Karpas-422 (cell line): ENCODE results near the gene KLHL14. TPM values are rescaled to one million over a fixed set of nuclear protein-coding genes. Genes with fewer than 3 reads are reported as not detected.

Experiments
- DNase-seq: peaks from one replicate; pipeline ENCODE4 v3.0.0-alpha.2; 2015
- H2AFZ ChIP-seq: fragments of 200-600 bp; sonication (generic); 2 replicates; pipeline ENCODE4 v1.6.1; 2014; ENCODE audit warnings: antibody characterized with exemption, low read length, mixed read lengths
- H3K27ac ChIP-seq: fragments of 200-600 bp; sonication (generic); 2 replicates; pipeline ENCODE4 v1.5.1; 2014; ENCODE audit warnings: mild to moderate bottlenecking, low read length, moderate library complexity
- H3K27me3 ChIP-seq: fragments of 200-600 bp; sonication (generic); 2 replicates; pipeline ENCODE4 v1.6.1; 2014; ENCODE audit warnings: low read length, mixed read lengths
- H3K36me3 ChIP-seq: fragments of 200-600 bp; sonication (generic); 2 replicates; pipeline ENCODE4 v1.6.1; 2014; ENCODE audit warnings: low read length, mixed read lengths; ENCODE audit not compliant: insufficient read depth
- H3K4me1 ChIP-seq: fragments of 200-600 bp; sonication (generic); 2 replicates; pipeline ENCODE4 v1.6.1; 2014; ENCODE audit warnings: mild to moderate bottlenecking, low read length, mixed read lengths
- H3K4me2 ChIP-seq: fragments of 200-600 bp; sonication (generic); 2 replicates; pipeline ENCODE4 v1.6.1; 2014; ENCODE audit warnings: low read length, low read depth, mild to moderate bottlenecking; ENCODE audit not compliant: poor library complexity, severe bottlenecking
- H3K4me3 ChIP-seq: fragments of 200-600 bp; sonication (generic); 2 replicates; pipeline ENCODE4 v1.5.1; 2014; ENCODE audit warnings: mild to moderate bottlenecking, antibody characterized with exemption, low read length, mixed read lengths
- H3K79me2 ChIP-seq: fragments of 200-600 bp; sonication (generic); 2 replicates; pipeline ENCODE4 v1.6.1; 2014; ENCODE audit warnings: mild to moderate bottlenecking, low read length, mixed read lengths
- H3K9ac ChIP-seq: fragments of 200-600 bp; sonication (generic); 2 replicates; pipeline ENCODE4 v1.6.0; 2014; ENCODE audit warnings: low read length
- H3K9me2 ChIP-seq: fragments of 200-600 bp; sonication (generic), shearing (Covaris generic); replicated peaks from 2 replicates; pipeline ENCODE4 v1.6.0; 2014; ENCODE audit warnings: mild to moderate bottlenecking, low read length, moderate library complexity; ENCODE audit not compliant: insufficient read depth
- H3K9me3 ChIP-seq: fragments of 300-700, 200-600 bp; sonication (generic); 2 replicates; pipeline ENCODE4 v1.6.1; 2014; ENCODE audit warnings: low read length, mixed read lengths
- H4K20me1 ChIP-seq: fragments of 200-600 bp; sonication (generic); 2 replicates; pipeline ENCODE4 v1.6.1; 2014; ENCODE audit warnings: mild to moderate bottlenecking, antibody characterized with exemption, low read length, low read depth; ENCODE audit not compliant: insufficient read depth
- total RNA-seq: library from RNA; depleted of rRNA; stranded (reverse); fragments of >200 nt; shearing (Covaris generic); gene quantifications from 2 replicates; pipeline ENCODE4 v1.2.3, GENCODE V29; 2014; ENCODE audit warnings: low replicate concordance

Gene KLHL14
- total RNA-seq, 1 experiment from 2014 or later, result 17.2 TPM

DNA sequence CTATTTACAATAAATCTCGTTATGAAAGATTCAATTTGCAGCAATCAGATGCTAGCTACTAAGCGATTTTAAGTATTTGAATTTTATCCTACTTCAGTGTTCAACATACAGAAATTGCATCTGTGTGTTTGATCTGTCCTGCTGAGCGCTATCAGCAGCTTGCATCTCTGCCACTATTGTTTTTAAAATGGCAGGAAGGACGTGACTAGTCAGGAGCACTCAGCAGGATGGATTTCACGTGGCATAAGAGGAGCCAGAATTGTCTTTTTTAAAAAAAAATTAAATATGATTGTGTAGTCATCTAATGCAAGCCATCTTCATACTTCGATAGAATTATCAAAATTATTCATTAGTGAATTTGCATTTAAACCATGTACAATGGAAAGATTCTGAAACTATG lies 2.8 kb upstream of the KLHL14 start:
- Histone ChIP-seq H3K27ac (no peak overlapping the region), H3K4me3 (no peak overlapping the region), H3K4me2 (no peak overlapping the region), H2AFZ (no peak overlapping the region), H4K20me1 (no peaks in the 10 kb centered on the region), H3K9ac (no peak overlapping the region), H3K9me2 (no peaks in the 10 kb centered on the region), H3K36me3 (no peaks in the 10 kb centered on the region), H3K4me1 (peaks cover 29% of the 10 kb centered on the region), H3K27me3 (no peaks in the 10 kb centered on the region), H3K9me3 (no peaks in the 10 kb centered on the region), H3K79me2 (no peaks in the 10 kb centered on the region)
- DNase-seq, result no peak

DNA sequence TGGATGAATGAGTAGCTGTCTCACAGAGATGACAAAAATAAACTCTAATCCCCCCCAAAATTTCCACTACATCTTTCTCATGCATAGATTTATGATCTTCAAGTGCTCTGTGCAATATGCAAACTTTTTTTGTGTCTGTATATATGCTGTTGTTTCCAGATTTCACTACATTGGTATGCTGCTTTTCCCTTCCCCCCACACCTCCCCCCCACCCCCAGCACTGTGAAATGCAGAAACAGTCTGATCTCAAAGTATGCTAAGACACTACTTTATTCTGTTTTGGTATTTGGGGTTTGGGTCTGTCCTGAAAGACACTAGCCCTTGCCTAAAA lies 524 bp upstream of the KLHL14 start:
- peak overlapping the region; percentile 81; the same call in 1 of the 2 replicates for H3K4me3 ChIP-seq

DNA sequence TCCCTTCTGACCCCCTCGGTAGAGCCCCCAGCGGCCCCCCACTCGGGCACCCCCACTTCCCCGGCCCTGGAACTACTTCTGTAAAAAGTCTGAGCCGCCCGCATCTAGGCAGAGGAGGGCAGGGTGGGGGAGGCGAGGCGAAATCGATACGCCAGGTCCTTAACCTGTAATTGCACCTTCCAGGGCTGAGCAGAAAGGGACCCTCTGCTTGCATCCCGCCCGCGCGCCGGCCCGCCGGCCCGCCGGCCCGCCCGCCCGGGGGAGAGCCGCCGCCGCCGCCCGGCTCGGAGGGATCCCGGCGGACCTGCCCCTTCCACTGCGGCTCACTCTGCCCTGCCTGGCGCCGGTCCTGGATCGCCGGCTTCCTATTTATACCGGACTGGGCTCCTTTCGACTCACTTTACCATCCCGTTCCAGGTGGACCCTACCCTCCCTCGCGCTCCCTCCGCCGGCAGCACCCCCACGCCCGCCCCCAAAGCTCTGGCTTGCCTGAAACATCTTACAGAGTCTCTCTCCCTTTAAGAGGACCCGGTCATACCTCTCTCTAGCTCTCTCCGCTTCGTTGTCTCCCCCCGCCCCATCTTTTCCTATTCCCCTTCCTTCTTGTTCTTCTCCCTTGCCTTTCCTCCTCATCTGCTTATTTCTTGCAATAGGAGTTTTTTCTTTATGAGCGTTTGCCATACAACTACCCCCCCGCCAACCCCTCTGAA lies 797 bp downstream of the KLHL14 start:
- peak overlapping the region; percentile 89 for H3K4me2 ChIP-seq
- peak overlapping the region; percentile 65; the same call in 1 of the 2 replicates for H2AFZ ChIP-seq
- peak overlapping the region; percentile 72 for H3K27ac ChIP-seq
- no peaks in the 10 kb centered on the region for H3K9me2 ChIP-seq
- no peaks in the 10 kb centered on the region for H3K79me2 ChIP-seq
- no peaks in the 10 kb centered on the region for H3K36me3 ChIP-seq
- peak; percentile 72 for DNase-seq
- peaks cover 63% of the 10 kb centered on the region for H3K4me1 ChIP-seq
- no peaks in the 10 kb centered on the region for H3K9me3 ChIP-seq
- H3K9ac ChIP-seq, result peak overlapping the region; percentile 77
- no peaks in the 10 kb centered on the region for H4K20me1 ChIP-seq
- peak overlapping the region; percentile 81 for H3K4me3 ChIP-seq
- H3K27me3 ChIP-seq, result no peaks in the 10 kb centered on the region

More for the DNA sequence above, 524 bp upstream of the KLHL14 start:
- Histone ChIP-seq H3K9ac (peak overlapping the region; percentile 26; the same call in 1 of the 2 replicates), H2AFZ (no peak overlapping the region), H3K27me3 (no peaks in the 10 kb centered on the region), H4K20me1 (no peaks in the 10 kb centered on the region), H3K4me1 (peaks cover 50% of the 10 kb centered on the region), H3K27ac (peak overlapping the region; percentile 72), H3K79me2 (no peaks in the 10 kb centered on the region), H3K4me2 (peak overlapping the region; percentile 89), H3K36me3 (no peaks in the 10 kb centered on the region), H3K9me2 (no peaks in the 10 kb centered on the region), H3K9me3 (no peaks in the 10 kb centered on the region)
- no peak for DNase-seq

DNA sequence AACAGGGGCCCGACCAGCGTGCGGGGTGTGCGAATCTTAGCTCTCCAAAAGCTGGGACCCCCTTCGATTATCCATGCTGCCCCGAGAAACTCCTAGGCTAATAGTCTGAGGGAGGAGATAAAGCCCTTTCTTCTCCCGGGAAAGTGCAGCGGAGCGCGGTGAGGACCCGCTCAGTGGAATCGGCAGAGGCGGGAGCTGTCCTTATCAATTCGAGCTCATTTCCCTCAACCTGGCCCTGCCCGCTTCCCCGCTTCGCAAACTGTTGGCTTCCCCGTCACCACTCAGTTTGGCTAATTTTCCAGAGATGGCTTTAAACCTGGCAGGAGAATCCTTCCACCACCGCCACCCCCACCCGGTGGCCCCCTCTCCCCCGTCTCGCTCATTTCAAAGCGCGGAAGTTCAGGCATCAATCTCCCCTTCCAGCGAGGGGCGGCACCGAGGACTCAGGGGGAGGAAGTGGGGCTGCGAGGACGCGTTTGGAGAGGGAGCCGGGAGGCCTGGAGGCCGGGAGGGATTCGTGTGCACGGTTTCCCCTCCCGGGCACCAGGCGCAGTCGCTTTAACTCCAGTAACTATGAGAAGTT lies 1.6 kb downstream of the KLHL14 start:
- Histone ChIP-seq H3K27ac (peak overlapping the region; percentile 37; the same call in 1 of the 2 replicates), H2AFZ (peak overlapping the region; percentile 95), H3K9ac (peak overlapping the region; percentile 77)

DNA sequence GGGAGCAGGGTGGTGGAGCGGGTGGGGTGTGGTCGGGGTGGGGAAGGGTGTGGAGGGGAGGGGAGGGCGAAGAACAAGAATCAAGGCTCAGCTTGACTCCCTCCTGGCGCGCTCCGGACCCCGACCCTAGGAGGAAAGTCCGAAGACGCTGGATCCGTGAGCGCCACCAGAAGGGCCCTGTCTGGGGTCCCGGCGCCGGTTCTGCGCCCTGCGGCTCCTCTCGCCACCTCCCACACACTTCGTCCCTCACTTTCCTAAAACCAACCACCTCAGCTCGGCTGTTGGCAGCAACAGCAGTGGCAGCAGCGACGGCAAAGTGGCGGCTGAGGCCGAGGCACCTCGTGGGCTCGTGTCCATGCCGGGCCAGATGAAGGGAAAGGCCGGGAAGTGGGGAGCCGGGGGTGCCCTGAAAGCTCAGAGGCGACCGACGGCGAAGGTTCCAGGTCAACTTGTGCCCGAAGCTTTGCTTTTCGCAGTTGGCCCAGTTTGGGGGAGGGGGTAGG lies 2.1 kb downstream of the KLHL14 start:
- Histone ChIP-seq H3K79me2 (no peaks in the 10 kb centered on the region), H3K9me3 (no peaks in the 10 kb centered on the region), H3K27me3 (no peaks in the 10 kb centered on the region), H2AFZ (peak overlapping the region; percentile 95), H4K20me1 (no peaks in the 10 kb centered on the region), H3K4me1 (peaks cover 75% of the 10 kb centered on the region), H3K9me2 (no peaks in the 10 kb centered on the region), H3K4me3 (peak overlapping the region; percentile 81), H3K27ac (peak overlapping the region; percentile 37; the same call in 1 of the 2 replicates), H3K9ac (peak overlapping the region; percentile 77), H3K36me3 (no peaks in the 10 kb centered on the region; the same call in 1 of the 2 replicates), H3K4me2 (peak overlapping the region; percentile 89)
- DNase-seq, result peak; percentile 61

More for the DNA sequence above, 1.6 kb downstream of the KLHL14 start:
- Histone ChIP-seq H4K20me1 (no peaks in the 10 kb centered on the region), H3K27me3 (no peaks in the 10 kb centered on the region), H3K9me2 (no peaks in the 10 kb centered on the region), H3K9me3 (no peaks in the 10 kb centered on the region), H3K4me2 (peak overlapping the region; percentile 89), H3K4me3 (peak overlapping the region; percentile 81), H3K79me2 (no peaks in the 10 kb centered on the region), H3K4me1 (peaks cover 69% of the 10 kb centered on the region), H3K36me3 (no peaks in the 10 kb centered on the region)
- DNase-seq, result peak; percentile 75

DNA sequence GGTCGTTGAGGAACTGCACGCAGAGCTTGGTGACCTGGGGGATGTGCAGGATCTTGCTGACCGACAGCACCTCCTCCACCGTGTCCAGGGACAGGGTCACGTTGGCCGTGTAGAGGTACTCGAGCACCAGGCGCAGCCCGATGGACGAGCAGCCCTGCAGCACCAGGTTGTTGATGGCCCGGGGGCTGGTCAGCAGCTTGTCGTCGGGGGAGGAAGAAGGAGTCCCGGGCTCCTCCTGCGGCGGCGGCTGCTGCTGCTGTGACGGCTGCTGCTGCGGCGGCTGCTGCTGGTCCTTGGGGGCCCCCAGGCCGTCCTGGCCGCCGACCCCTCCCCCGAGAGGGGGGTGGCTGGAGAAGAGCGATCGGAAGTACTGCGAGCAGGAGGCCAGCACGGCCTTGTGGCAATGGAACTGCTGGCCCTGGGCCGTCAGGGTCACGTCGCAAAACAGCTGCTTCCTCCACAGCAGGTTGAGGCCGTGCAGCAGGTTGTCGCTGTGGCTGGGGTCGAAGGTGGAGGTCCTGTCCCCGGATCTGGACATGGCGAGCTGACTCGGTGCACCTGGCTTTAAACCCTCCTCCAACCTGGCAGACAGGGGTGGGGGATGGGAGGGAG lies 2.7 kb downstream of the KLHL14 start:
- peak overlapping the region; percentile 81 for H3K4me3 ChIP-seq
- peaks cover 80% of the 10 kb centered on the region for H3K4me1 ChIP-seq
- H3K9ac ChIP-seq, result peak overlapping the region; percentile 77

DNA sequence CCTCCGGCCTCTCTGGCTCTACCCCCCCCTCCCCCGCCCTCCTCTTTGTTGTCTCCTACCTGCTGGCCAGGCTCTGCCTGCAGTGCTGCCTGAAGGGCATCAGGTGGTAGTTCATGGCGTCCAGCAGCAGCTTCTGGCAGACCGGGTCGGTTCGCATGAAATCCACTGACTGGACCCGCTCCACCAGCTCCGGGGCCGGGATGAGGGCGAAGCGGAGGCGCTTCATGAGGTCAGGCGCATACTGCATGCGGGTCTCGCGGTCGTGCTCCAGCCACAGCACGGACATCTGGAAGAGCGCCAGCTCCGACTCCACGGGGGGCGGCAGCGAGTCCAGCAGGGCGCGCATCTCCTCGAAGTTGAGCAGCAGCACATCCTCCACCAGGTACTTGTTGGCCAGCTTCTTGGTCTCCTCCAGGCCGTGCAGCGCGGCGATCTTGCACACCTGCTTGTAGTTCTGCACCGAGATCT lies 3.2 kb downstream of the KLHL14 start:
- Histone ChIP-seq H3K9ac (peak overlapping the region; percentile 77), H3K4me2 (peak overlapping the region; percentile 89), H3K36me3 (no peaks in the 10 kb centered on the region; the same call in 1 of the 2 replicates), H3K27ac (no peak overlapping the region), H3K4me3 (peak overlapping the region; percentile 81), H3K9me3 (no peaks in the 10 kb centered on the region), H3K9me2 (no peaks in the 10 kb centered on the region), H3K79me2 (no peaks in the 10 kb centered on the region), H2AFZ (peak overlapping the region; percentile 34; the same call in 1 of the 2 replicates), H3K4me1 (peaks cover 86% of the 10 kb centered on the region), H4K20me1 (no peaks in the 10 kb centered on the region), H3K27me3 (no peaks in the 10 kb centered on the region)
- peak; percentile 71 for DNase-seq

More for the DNA sequence above, 2.7 kb downstream of the KLHL14 start:
- no peaks in the 10 kb centered on the region for H3K27me3 ChIP-seq
- H3K9me2 ChIP-seq, result no peaks in the 10 kb centered on the region
- H3K79me2 ChIP-seq, result no peaks in the 10 kb centered on the region
- peak overlapping the region; percentile 34; the same call in 1 of the 2 replicates for H2AFZ ChIP-seq
- no peaks in the 10 kb centered on the region; the same call in 1 of the 2 replicates for H3K36me3 ChIP-seq
- no peaks in the 10 kb centered on the region for H4K20me1 ChIP-seq
- no peak overlapping the region for H3K27ac ChIP-seq
- DNase-seq, result peak; percentile 64
- peak overlapping the region; percentile 89 for H3K4me2 ChIP-seq
- H3K9me3 ChIP-seq, result no peaks in the 10 kb centered on the region
